ENCODE data around the gene GM2A. TPM values are rescaled to one million over a fixed set of nuclear protein-coding genes. Genes with fewer than 3 reads are reported as not detected.

The GM2A gene
- polyA plus RNA-seq (2014; cell fraction: cytosol; rRNA removed), result 7.3 and 11.9 TPM in 2 replicates
- polyA plus RNA-seq (2014; cell fraction: nucleus; rRNA removed), result 1.3 and 3.5 TPM in 2 replicates

- DNase-seq (ENCODE audit: low spot score), result peak; percentile 99
Observed at GRCh38 chr5:151252762-151253604, at the start of gene GM2A. Gene GM2A (plus strand): TSS chr5:151253185. CDS start chr5:151253217, 32 bp downstream.

- no peak for DNase-seq (ENCODE audit: low spot score)
Observed at GRCh38 chr5:151204051-151204450, 48.9 kb upstream of the GM2A start.

GRCh38 chr5:151205411-151205810 is 47.6 kb upstream of the GM2A start:
- no peak for DNase-seq (ENCODE audit: low spot score)

- no peak for DNase-seq (ENCODE audit: low spot score)
Observed at GRCh38 chr5:151208481-151208914, 44.5 kb upstream of the GM2A start.

GRCh38 chr5:151212406-151212798 is 40.6 kb upstream of the GM2A start:
- DNase-seq (ENCODE audit: low spot score), result no peak

- DNase-seq (ENCODE audit: low spot score), result peak; percentile 9
Observed at GRCh38 chr5:151213803-151214613, 39.0 kb upstream of the GM2A start.

- DNase-seq (ENCODE audit: low spot score), result no peak
Observed at GRCh38 chr5:151214614-151215545, 38.1 kb upstream of the GM2A start.

- DNase-seq (ENCODE audit: low spot score), result no peak
Observed at GRCh38 chr5:151215546-151215880, 37.5 kb upstream of the GM2A start.

- no peak for DNase-seq (ENCODE audit: low spot score)
Observed at GRCh38 chr5:151216781-151217180, 36.2 kb upstream of the GM2A start.

- no peak for DNase-seq (ENCODE audit: low spot score)
Observed at GRCh38 chr5:151218177-151218576, 34.8 kb upstream of the GM2A start.

GRCh38 chr5:151219138-151219537 is 33.8 kb upstream of the GM2A start:
- DNase-seq (ENCODE audit: low spot score), result no peak

- no peak for DNase-seq (ENCODE audit: low spot score)
Observed at GRCh38 chr5:151219789-151220188, 33.2 kb upstream of the GM2A start.

- DNase-seq (ENCODE audit: low spot score), result no peak
Observed at GRCh38 chr5:151221574-151221973, 31.4 kb upstream of the GM2A start.

GRCh38 chr5:151222054-151222789 is 30.8 kb upstream of the GM2A start:
- no peak for DNase-seq (ENCODE audit: low spot score)

- DNase-seq (ENCODE audit: low spot score), result no peak
Observed at GRCh38 chr5:151222790-151223446, 30.1 kb upstream of the GM2A start.

GRCh38 chr5:151223447-151224264 is 29.3 kb upstream of the GM2A start, which contains the start of gene CCDC69:
Gene CCDC69 (minus strand): TSS chr5:151224092. CDS start chr5:151223970, 122 bp downstream.
- DNase-seq (ENCODE audit: low spot score), result peak; percentile 64

- no peak for DNase-seq (ENCODE audit: low spot score)
Observed at GRCh38 chr5:151224372-151224771, 28.6 kb upstream of the GM2A start.

GRCh38 chr5:151225071-151225470 is 27.9 kb upstream of the GM2A start:
- DNase-seq (ENCODE audit: low spot score), result no peak

GRCh38 chr5:151225475-151225874 is 27.5 kb upstream of the GM2A start:
- no peak for DNase-seq (ENCODE audit: low spot score)
